HG02970 (cell line): ENCODE measurements around the gene ZSCAN12.

Experiments
- ATAC-seq: cut with Tn5 transposase; IDR thresholded peaks from one replicate; pipeline ENCODE4 v1.9.1; 2021; ENCODE audit warnings: mild to moderate bottlenecking, moderate library complexity, moderate number of reproducible peaks; ENCODE audit not compliant: unreplicated experiment, low FRiP score

The ZSCAN12 gene

GRCh38 chr6:28355743-28356665, 43.5 kb downstream of the ZSCAN12 start:
- no peak for ATAC-seq

GRCh38 chr6:28354688-28355554, 44.6 kb downstream of the ZSCAN12 start:
- ATAC-seq: no peak

GRCh38 chr6:28353981-28354676, 45.4 kb downstream of the ZSCAN12 start:
- no peak for ATAC-seq

GRCh38 chr6:28353356-28353755, 46.2 kb downstream of the ZSCAN12 start:
- no peak for ATAC-seq

- ATAC-seq: no peak
These were observed 48.0 kb downstream of the ZSCAN12 start for GRCh38 chr6:28351493-28351925.

- no peak for ATAC-seq
These were observed 48.5 kb downstream of the ZSCAN12 start for GRCh38 chr6:28351087-28351486.

GRCh38 chr6:28349892-28350737, 49.4 kb downstream of the ZSCAN12 start, which contains the start of gene ZKSCAN3:
Gene ZKSCAN3 (plus strand): TSS chr6:28349947. CDS start chr6:28359587, 9,640 bp downstream.
- no peak for ATAC-seq

- no peak for ATAC-seq
These were observed 50.1 kb downstream of the ZSCAN12 start for GRCh38 chr6:28349344-28349891.

GRCh38 chr6:28347119-28347518, 52.4 kb downstream of the ZSCAN12 start:
- ATAC-seq: no peak

- no peak for ATAC-seq
These were observed 54.3 kb downstream of the ZSCAN12 start for GRCh38 chr6:28345201-28345600.

- ATAC-seq: no peak
These were observed 55.5 kb downstream of the ZSCAN12 start for GRCh38 chr6:28343898-28344677.

GRCh38 chr6:28340310-28341095, 59.0 kb downstream of the ZSCAN12 start:
- no peak for ATAC-seq

- no peak for ATAC-seq
These were observed 62.4 kb downstream of the ZSCAN12 start for GRCh38 chr6:28337121-28337520.

GRCh38 chr6:28336284-28337120, 63.0 kb downstream of the ZSCAN12 start:
- no peak for ATAC-seq

GRCh38 chr6:28335564-28336283, 63.8 kb downstream of the ZSCAN12 start, which contains the start of gene ZSCAN31:
Gene ZSCAN31 (minus strand): TSS chr6:28336148. CDS start chr6:28329683, 6,465 bp downstream.
- peak; percentile 78 for ATAC-seq

- ATAC-seq: no peak
These were observed 64.4 kb downstream of the ZSCAN12 start for GRCh38 chr6:28335040-28335563.
